ENCODE measurements around the gene PCDHA7. TPM values are rescaled to one million over a fixed set of nuclear protein-coding genes. Genes with fewer than 3 reads are reported as not detected.

Gene PCDHA7, protein sequence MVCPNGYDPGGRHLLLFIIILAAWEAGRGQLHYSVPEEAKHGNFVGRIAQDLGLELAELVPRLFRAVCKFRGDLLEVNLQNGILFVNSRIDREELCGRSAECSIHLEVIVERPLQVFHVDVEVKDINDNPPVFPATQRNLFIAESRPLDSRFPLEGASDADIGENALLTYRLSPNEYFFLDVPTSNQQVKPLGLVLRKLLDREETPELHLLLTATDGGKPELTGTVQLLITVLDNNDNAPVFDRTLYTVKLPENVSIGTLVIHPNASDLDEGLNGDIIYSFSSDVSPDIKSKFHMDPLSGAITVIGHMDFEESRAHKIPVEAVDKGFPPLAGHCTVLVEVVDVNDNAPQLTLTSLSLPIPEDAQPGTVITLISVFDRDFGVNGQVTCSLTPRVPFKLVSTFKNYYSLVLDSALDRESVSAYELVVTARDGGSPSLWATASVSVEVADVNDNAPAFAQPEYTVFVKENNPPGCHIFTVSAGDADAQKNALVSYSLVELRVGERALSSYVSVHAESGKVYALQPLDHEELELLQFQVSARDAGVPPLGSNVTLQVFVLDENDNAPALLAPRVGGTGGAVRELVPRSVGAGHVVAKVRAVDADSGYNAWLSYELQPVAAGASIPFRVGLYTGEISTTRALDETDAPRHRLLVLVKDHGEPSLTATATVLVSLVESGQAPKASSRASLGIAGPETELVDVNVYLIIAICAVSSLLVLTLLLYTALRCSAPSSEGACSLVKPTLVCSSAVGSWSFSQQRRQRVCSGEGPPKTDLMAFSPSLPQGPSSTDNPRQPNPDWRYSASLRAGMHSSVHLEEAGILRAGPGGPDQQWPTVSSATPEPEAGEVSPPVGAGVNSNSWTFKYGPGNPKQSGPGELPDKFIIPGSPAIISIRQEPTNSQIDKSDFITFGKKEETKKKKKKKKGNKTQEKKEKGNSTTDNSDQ
- total RNA-seq: 47.0 TPM

GRCh38 chr5:140833993-140834392, at the start of gene PCDHA7:
TSS of gene PCDHA7 (plus strand) at chr5:140834269. CDS start at chr5:140834384, 115 bp downstream.

GRCh38 chr5:140785905-140786686, 48.0 kb upstream of the PCDHA7 start, which contains the start of gene PCDHA1:
TSS of gene PCDHA1 (plus strand) at chr5:140786140.

GRCh38 chr5:140794595-140795258, 39.3 kb upstream of the PCDHA7 start, which contains the start of gene PCDHA2:
TSS of gene PCDHA2 (plus strand) at chr5:140794852.

DNA sequence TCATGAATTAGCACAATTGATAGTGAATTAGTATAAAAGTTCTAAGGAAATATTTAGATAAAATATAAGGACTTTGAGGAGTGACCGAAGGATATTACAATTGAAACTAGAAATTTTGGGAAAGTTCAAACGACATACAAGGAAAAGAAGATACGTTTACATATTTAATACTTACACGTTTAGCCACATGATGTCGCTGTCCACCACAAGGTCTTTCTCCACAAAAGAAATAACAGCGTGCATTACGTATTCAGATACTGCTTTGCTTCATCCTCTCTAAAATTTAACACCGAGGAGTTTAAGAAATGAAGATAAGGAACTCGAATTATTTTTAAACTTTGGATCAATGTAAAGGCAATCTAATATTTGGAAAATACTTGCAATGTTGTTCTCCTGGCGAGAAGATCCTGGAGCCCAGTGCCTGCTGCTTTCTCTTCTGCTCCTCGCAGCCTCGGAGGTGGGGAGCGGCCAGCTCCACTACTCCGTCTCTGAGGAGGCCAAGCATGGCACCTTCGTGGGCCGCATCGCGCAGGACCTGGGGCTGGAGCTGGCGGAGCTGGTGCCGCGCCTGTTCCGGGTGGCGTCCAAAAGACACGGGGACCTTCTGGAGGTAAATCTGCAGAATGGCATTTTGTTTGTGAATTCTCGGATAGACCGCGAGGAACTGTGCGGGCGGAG, 33.1 kb upstream of the PCDHA7 start, which contains the start of gene PCDHA3:
Gene PCDHA3 (plus strand): TSS at position 242 of the 678 bp plus-strand sequence.

DNA sequence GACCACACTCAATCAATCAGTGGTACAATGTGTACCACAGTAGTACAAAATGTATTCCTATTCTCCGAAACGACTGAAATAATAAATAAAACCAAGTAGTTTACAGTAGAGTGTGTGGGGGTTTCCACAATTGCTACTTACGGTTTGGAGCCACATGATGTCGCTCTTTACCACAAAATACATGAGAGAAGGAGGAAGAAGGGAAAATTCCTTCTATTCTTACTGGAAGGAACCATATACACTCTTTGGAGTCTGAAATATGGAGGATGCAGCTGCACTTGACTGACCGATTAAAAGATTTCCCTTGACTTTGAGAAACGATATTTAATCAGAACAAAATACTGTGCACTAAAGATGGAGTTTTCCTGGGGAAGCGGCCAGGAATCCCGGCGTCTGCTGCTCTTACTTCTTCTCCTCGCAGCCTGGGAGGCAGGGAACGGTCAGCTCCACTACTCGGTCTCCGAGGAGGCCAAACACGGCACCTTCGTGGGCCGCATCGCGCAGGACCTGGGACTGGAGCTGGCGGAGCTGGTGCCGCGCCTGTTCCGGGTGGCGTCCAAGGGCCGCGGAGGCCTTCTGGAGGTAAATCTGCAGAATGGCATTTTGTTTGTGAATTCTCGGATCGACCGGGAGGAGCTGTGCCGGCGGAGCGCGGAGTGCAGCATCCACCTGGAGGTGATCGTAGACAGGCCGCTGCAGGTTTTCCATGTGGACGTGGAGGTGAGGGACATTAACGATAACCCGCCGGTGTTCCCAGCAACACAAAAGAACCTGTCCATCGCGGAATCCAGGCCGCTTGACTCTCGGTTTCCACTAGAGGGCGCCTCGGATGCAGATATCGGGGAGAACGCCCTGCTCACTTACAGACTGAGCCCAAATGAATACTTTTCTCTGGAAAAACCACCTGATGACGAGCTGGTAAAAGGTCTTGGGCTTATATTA, 27.0 kb upstream of the PCDHA7 start, which contains the start of gene PCDHA4:
Gene PCDHA4 (plus strand): TSS at position 235 of the 942 bp plus-strand sequence.

DNA sequence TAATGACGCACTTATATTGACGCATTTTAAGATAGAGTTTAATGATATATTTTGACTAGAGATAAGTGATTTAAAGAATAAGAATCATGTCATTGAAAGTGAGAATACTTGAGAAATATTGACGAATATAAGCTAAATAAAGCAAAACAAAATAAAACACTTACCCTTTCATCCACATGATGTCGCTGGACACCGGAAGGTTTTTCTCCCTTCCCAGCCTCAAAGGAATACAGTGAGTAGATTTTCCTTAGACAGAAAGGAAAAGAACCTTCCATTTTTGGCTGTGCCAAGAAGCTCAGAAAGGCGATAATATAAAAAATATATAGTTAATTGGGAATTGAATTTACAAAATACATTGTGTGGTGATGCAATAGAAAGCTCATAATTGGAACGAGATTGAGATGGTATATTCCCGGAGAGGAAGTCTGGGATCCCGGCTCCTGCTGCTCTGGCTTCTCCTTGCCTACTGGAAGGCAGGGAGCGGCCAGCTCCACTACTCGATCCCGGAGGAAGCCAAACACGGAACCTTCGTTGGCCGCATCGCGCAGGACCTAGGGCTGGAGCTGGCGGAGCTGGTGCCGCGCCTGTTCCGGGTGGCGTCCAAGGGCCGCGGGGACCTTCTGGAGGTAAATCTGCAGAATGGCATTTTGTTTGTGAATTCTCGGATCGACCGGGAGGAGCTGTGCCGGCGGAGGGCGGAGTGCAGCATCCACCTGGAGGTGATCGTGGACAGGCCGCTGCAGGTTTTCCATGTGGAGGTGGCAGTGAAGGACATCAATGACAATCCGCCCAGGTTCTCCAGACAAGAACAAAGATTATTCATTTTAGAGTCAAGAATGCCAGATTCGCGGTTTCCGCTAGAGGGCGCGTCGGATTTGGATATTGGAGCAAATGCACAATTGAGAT, 12.4 kb upstream of the PCDHA7 start, which contains the start of gene PCDHA5:
Gene PCDHA5 (plus strand): TSS at position 239 of the 906 bp plus-strand sequence.

GRCh38 chr5:140827704-140828361, 6.2 kb upstream of the PCDHA7 start, which contains the start of gene PCDHA6:
TSS of gene PCDHA6 (plus strand) at chr5:140827960. CDS start at chr5:140828092, 132 bp downstream.

GRCh38 chr5:140840978-140841962, 7.2 kb downstream of the PCDHA7 start, which contains the start of gene PCDHA8:
TSS of gene PCDHA8 (plus strand) at chr5:140841187. CDS start at chr5:140841322, 135 bp downstream.

GRCh38 chr5:140848139-140849102, 14.4 kb downstream of the PCDHA7 start, which contains the start of gene PCDHA9:
TSS of gene PCDHA9 (plus strand) at chr5:140848382. CDS start at chr5:140848496, 114 bp downstream.

GRCh38 chr5:140855772-140856674, 22.0 kb downstream of the PCDHA7 start, which contains the start of gene PCDHA10:
TSS of gene PCDHA10 (plus strand) at chr5:140855897. CDS start at chr5:140856049, 152 bp downstream.

DNA sequence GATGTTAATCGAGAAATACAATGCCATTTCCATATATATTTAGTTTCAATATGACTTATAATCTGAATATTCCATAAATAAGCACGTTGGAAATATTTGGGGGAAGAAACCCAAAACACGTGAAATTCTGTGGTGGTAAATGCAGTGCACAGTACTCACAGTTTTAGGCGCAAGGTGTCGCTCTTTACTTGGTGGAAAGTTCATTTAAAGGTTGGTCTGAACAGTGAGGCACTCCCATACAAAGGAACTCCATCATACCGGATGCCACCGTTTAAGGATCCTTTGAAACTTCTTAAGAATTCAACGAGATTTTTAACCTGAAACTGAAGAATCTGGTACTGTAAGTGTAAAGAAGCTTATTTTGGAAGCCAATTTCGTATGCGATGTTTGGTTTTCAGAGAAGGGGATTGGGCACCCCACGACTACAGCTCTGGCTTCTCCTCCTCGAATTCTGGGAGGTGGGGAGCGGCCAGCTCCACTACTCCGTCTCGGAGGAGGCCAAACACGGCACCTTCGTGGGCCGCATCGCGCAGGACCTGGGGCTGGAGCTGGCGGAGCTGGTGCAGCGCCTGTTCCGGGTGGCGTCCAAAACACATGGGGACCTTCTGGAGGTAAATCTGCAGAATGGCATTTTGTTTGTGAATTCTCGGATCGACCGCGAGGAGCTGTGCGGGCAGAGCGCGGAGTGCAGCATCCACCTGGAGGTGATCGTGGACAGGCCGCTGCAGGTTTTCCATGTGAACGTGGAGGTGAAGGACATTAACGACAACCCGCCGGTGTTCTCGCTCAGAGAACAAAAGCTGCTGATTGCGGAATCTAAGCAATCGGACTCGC, 34.9 kb downstream of the PCDHA7 start, which contains the start of gene PCDHA11:
Gene PCDHA11 (plus strand): TSS at position 237 of the 834 bp plus-strand sequence. CDS start 147 bp downstream, at position 384.

Measured in parietal lobe (tissue), 1 donor.